BLaER1 (cell line): Measurements from ENCODE around the gene GGA1.

Experiments used
- H3K27ac ChIP-seq: shearing (Covaris generic); formaldehyde crosslinking; 2 replicates; pipeline ENCODE4 v1.8.1; 2022
- H3K27me3 ChIP-seq: shearing (Covaris generic); formaldehyde crosslinking; 2 replicates; pipeline ENCODE4 v1.8.1; 2022
- H3K36me3 ChIP-seq: shearing (Covaris generic); formaldehyde crosslinking; 2 replicates; pipeline ENCODE4 v1.8.1; 2022
- H3K4me1 ChIP-seq: shearing (Covaris generic); formaldehyde crosslinking; 2 replicates; pipeline ENCODE4 v1.8.1; 2022
- H3K4me2 ChIP-seq: shearing (Covaris generic); formaldehyde crosslinking; 2 replicates; pipeline ENCODE4 v1.8.1; 2022
- H3K4me3 ChIP-seq: shearing (Covaris generic); formaldehyde crosslinking; 2 replicates; pipeline ENCODE4 v1.8.1; 2022
- H3K9ac ChIP-seq: shearing (Covaris generic); formaldehyde crosslinking; 2 replicates; pipeline ENCODE4 v1.8.1; 2022
- H3K9me3 ChIP-seq: shearing (Covaris generic); formaldehyde crosslinking; 2 replicates; pipeline ENCODE4 v1.8.1; 2022
- H4K20me1 ChIP-seq: shearing (Covaris generic); formaldehyde crosslinking; 2 replicates; pipeline ENCODE4 v1.8.1; 2022
- Cebpa-rat ChIP-seq: shearing (Covaris generic); IDR thresholded peaks from 2 replicates; pipeline ENCODE4 v1.8.1; 2022

The GGA1 gene

GRCh38 chr22:37669586-37669985, 61.0 kb downstream of the GGA1 start:
- peaks cover 47% of the 10 kb centered on the region for H3K36me3 ChIP-seq
- no peaks in the 10 kb centered on the region for H3K27me3 ChIP-seq
- no peak overlapping the region for H3K4me2 ChIP-seq
- no peak for TF ChIP-seq Cebpa-rat
- no peak overlapping the region for H3K9ac ChIP-seq
- H3K9me3 ChIP-seq = no peaks in the 10 kb centered on the region
- H3K27ac ChIP-seq = no peak overlapping the region
- no peak overlapping the region for H3K4me3 ChIP-seq
- H4K20me1 ChIP-seq = peaks cover 40% of the 10 kb centered on the region
- H3K4me1 ChIP-seq = peaks cover 44% of the 10 kb centered on the region

GRCh38 chr22:37672206-37672919, 63.7 kb downstream of the GGA1 start:
- peaks cover 68% of the 10 kb centered on the region for H3K4me1 ChIP-seq
- peak overlapping the region; percentile 78 for H3K4me2 ChIP-seq
- no peak overlapping the region for H3K4me3 ChIP-seq
- no peaks in the 10 kb centered on the region for H3K27me3 ChIP-seq
- H3K9me3 ChIP-seq = no peaks in the 10 kb centered on the region
- TF ChIP-seq Cebpa-rat = no peak
- H4K20me1 ChIP-seq = peaks cover 12% of the 10 kb centered on the region; the same call in 1 of the 2 replicates
- peaks cover 19% of the 10 kb centered on the region for H3K36me3 ChIP-seq
- 0 out of 2 replicates have a peak overlapping the region, but pooled peaks have one; percentile 15 for H3K9ac ChIP-seq
- H3K27ac ChIP-seq = peak overlapping the region; percentile 65

- 0 out of 2 replicates have a peak, but pooled peaks cover 6% of the 10 kb centered on the region for H4K20me1 ChIP-seq
- H3K4me1 ChIP-seq = peaks cover 74% of the 10 kb centered on the region
- H3K27me3 ChIP-seq = no peaks in the 10 kb centered on the region
- no peaks in the 10 kb centered on the region for H3K9me3 ChIP-seq
- 0 out of 2 replicates have a peak overlapping the region, but pooled peaks have one; percentile 15 for H3K9ac ChIP-seq
- no peak overlapping the region for H3K4me3 ChIP-seq
- no peak for TF ChIP-seq Cebpa-rat
- H3K36me3 ChIP-seq = peaks cover 13% of the 10 kb centered on the region
- peak overlapping the region; percentile 78 for H3K4me2 ChIP-seq
- peak overlapping the region; percentile 65 for H3K27ac ChIP-seq
Observed at GRCh38 chr22:37672920-37673455, 64.4 kb downstream of the GGA1 start.

- peaks cover 79% of the 10 kb centered on the region for H3K4me1 ChIP-seq
- H3K36me3 ChIP-seq = 0 out of 2 replicates have a peak, but pooled peaks cover 3% of the 10 kb centered on the region
- no peak for TF ChIP-seq Cebpa-rat
- H3K27ac ChIP-seq = peak overlapping the region; percentile 79
- no peaks in the 10 kb centered on the region for H3K27me3 ChIP-seq
- 0 out of 2 replicates have a peak overlapping the region, but pooled peaks have one; percentile 65 for H3K9ac ChIP-seq
- H3K4me3 ChIP-seq = no peak overlapping the region
- peak overlapping the region; percentile 86 for H3K4me2 ChIP-seq
- H3K9me3 ChIP-seq = no peaks in the 10 kb centered on the region
- H4K20me1 ChIP-seq = no peaks in the 10 kb centered on the region
Observed at GRCh38 chr22:37674248-37674647, 65.6 kb downstream of the GGA1 start.

GRCh38 chr22:37674951-37675929, 66.6 kb downstream of the GGA1 start, which contains the start of gene LGALS1:
TSS of gene LGALS1 (plus strand) at chr22:37675636. CDS start at chr22:37675703, 67 bp downstream.
- H3K27ac ChIP-seq = peak within 1 kb of the TSS; percentile 81
- no peaks in the 10 kb centered on the region for H3K9me3 ChIP-seq
- H4K20me1 ChIP-seq = no peaks in the 10 kb centered on the region
- peak within 1 kb of the TSS; percentile 66 for H3K4me3 ChIP-seq
- H3K4me2 ChIP-seq = peak within 1 kb of the TSS; percentile 86
- peaks cover 73% of the 10 kb centered on the region for H3K4me1 ChIP-seq
- H3K27me3 ChIP-seq = no peaks in the 10 kb centered on the region
- 0 out of 2 replicates have a peak, but pooled peaks cover 3% of the 10 kb centered on the region for H3K36me3 ChIP-seq
- TF ChIP-seq Cebpa-rat = no peak
- peak within 1 kb of the TSS; percentile 68 for H3K9ac ChIP-seq

- Histone ChIP-seq H3K4me1 (peaks cover 75% of the 10 kb centered on the region), H3K27ac (peak overlapping the region; percentile 81), H3K9ac (peak overlapping the region; percentile 68), H4K20me1 (no peaks in the 10 kb centered on the region), H3K36me3 (no peaks in the 10 kb centered on the region), H3K27me3 (no peaks in the 10 kb centered on the region), H3K9me3 (no peaks in the 10 kb centered on the region), H3K4me2 (peak overlapping the region; percentile 86), H3K4me3 (peak overlapping the region; percentile 66)
- TF ChIP-seq Cebpa-rat = no peak
Observed at GRCh38 chr22:37675930-37676735, 67.5 kb downstream of the GGA1 start.

GRCh38 chr22:37676736-37677492, 68.3 kb downstream of the GGA1 start:
- TF ChIP-seq Cebpa-rat = no peak
- Histone ChIP-seq H4K20me1 (no peaks in the 10 kb centered on the region), H3K9me3 (no peaks in the 10 kb centered on the region), H3K4me1 (peaks cover 75% of the 10 kb centered on the region), H3K4me3 (peak overlapping the region; percentile 66), H3K27ac (peak overlapping the region; percentile 81), H3K9ac (peak overlapping the region; percentile 68), H3K36me3 (no peaks in the 10 kb centered on the region), H3K27me3 (no peaks in the 10 kb centered on the region), H3K4me2 (peak overlapping the region; percentile 86)

GRCh38 chr22:37677493-37677974, 68.9 kb downstream of the GGA1 start:
- H3K4me2 ChIP-seq = peak overlapping the region; percentile 86
- peak overlapping the region; percentile 10; the same call in 1 of the 2 replicates for H3K27ac ChIP-seq
- H3K4me1 ChIP-seq = peaks cover 69% of the 10 kb centered on the region
- H3K36me3 ChIP-seq = no peaks in the 10 kb centered on the region
- H3K27me3 ChIP-seq = no peaks in the 10 kb centered on the region
- H3K9ac ChIP-seq = no peak overlapping the region
- H3K9me3 ChIP-seq = no peaks in the 10 kb centered on the region
- peak overlapping the region; percentile 66 for H3K4me3 ChIP-seq
- no peaks in the 10 kb centered on the region for H4K20me1 ChIP-seq
- TF ChIP-seq Cebpa-rat = no peak
